PC-3 (cell line): ENCODE results near the gene RPP38. TPM values are rescaled to one million over a fixed set of nuclear protein-coding genes. Genes with fewer than 3 reads are reported as not detected.

Experiments used
- ATAC-seq: fragments of 200-7000 bp; cut with Tn5 transposase; 2 replicates; pipeline ENCODE4 v1.9.1; 2020; ENCODE audit warnings: mild to moderate bottlenecking, moderate library complexity
- BruUV-seq: library from RNA; stranded (reverse); fragments of 400-500 nt; replicated peaks from 2 replicates; lab custom pipeline; 2021; lab: Mats Ljungman, UMichigan
- CTCF ChIA-PET: fragments of 300-600 bp; sonication (Branson Sonifier 250); formaldehyde crosslinking; loops from one replicate; lab custom pipeline; 2022; ENCODE audit warnings: antibody characterized with exemption; lab: Charles Lee
- POLR2A ChIA-PET: fragments of 300-600 bp; sonication (Branson Sonifier 250); formaldehyde crosslinking; loops from one replicate; lab custom pipeline; 2022; ENCODE audit warnings: antibody characterized with exemption; ENCODE audit not compliant: unreplicated experiment; lab: Charles Lee
- DNase-seq: peaks from one replicate; pipeline ENCODE4 v3.0.0-alpha.2; 2015
- H2AFZ ChIP-seq: fragments of 300-600 bp; sonication (generic); 2 replicates; pipeline ENCODE4 v1.6.0; 2016; ENCODE audit warnings: antibody characterized with exemption, low read length
- H3F3A ChIP-seq: fragments of 300-600 bp; sonication (generic); one replicate; pipeline ENCODE4 v1.6.0; 2017; ENCODE audit warnings: antibody characterized with exemption, low read length, control low read depth, mild to moderate bottlenecking; ENCODE audit not compliant: unreplicated experiment
- H3K27ac ChIP-seq: fragments of 300-600 bp; sonication (generic); 2 replicates; pipeline ENCODE4 v1.5.1; 2016; ENCODE audit warnings: mild to moderate bottlenecking, low read length
- H3K27me3 ChIP-seq: fragments of 300-600 bp; sonication (generic); 2 replicates; pipeline ENCODE4 v1.6.1; 2016; ENCODE audit warnings: low read length, mixed read lengths
- H3K36me3 ChIP-seq: fragments of 300-600 bp; sonication (generic); 2 replicates; pipeline ENCODE4 v1.6.1; 2016; ENCODE audit warnings: low read depth, mixed run types, low read length, mixed read lengths
- H3K4me1 ChIP-seq: fragments of 300-600 bp; sonication (generic); 2 replicates; pipeline ENCODE4 v1.5.1; 2016; ENCODE audit warnings: low read length; ENCODE audit not compliant: insufficient read depth
- H3K4me2 ChIP-seq: fragments of 300-600 bp; sonication (generic); 2 replicates; pipeline ENCODE4 v1.6.0; 2016; ENCODE audit warnings: low read length
- H3K4me3 ChIP-seq: fragments of 300-600 bp; sonication (generic); 2 replicates; pipeline ENCODE4 v1.5.1; 2016; ENCODE audit warnings: mild to moderate bottlenecking, low read length, mixed read lengths
- H3K79me2 ChIP-seq: fragments of 300-600 bp; sonication (generic); 2 replicates; pipeline ENCODE4 v1.6.1; 2017; ENCODE audit warnings: low read length, mixed read lengths
- H3K9ac ChIP-seq: fragments of 300-600 bp; sonication (generic); 2 replicates; pipeline ENCODE4 v1.6.0; 2016; ENCODE audit warnings: mild to moderate bottlenecking, low read length
- H3K9me2 ChIP-seq: fragments of 300-600 bp; sonication (generic); replicated peaks from 2 replicates; pipeline ENCODE4 v1.6.1; 2016; ENCODE audit warnings: mixed run types, low read length, mixed read lengths
- H3K9me3 ChIP-seq: fragments of 300-600 bp; sonication (generic); 2 replicates; pipeline ENCODE4 v1.6.1; 2016; ENCODE audit warnings: low read length, mixed read lengths
- H4K20me1 ChIP-seq: fragments of 300-600 bp; sonication (generic); 2 replicates; pipeline ENCODE4 v1.6.1; 2016; ENCODE audit warnings: low read length, mixed read lengths
- CTCF ChIP-seq: fragments of 300-600 bp; sonication (generic); conservative IDR thresholded peaks from 2 replicates; pipeline ENCODE4 v1.5.1; 2017; ENCODE audit warnings: antibody characterized with exemption, low read depth, mild to moderate bottlenecking, low read length
- EZH2 ChIP-seq: fragments of 300-600 bp; sonication (generic); IDR thresholded peaks from one replicate; pipeline ENCODE4 v1.6.1; 2017; ENCODE audit warnings: antibody characterized with exemption, mild to moderate bottlenecking, low read length; ENCODE audit not compliant: unreplicated experiment
- EZH2phosphoT487 ChIP-seq: fragments of 300-600 bp; sonication (generic); IDR thresholded peaks from 2 replicates; pipeline ENCODE4 v1.6.1; 2018; ENCODE audit warnings: mild to moderate bottlenecking, antibody characterized with exemption, low read length, borderline replicate concordance
- intact Hi-C: fragments of 100-400 bp; cut with micrococcal nuclease; formaldehyde crosslinking; loops from 2 replicates; pipeline ENCODE4 v1.9.0; 2023
- total RNA-seq: library from RNA; depleted of rRNA; stranded (reverse); fragments of >200 nt; gene quantifications from 2 replicates; pipeline ENCODE4 v1.2.3, GENCODE V29; 2014

RPP38 gene
- total RNA-seq, 1 experiment from 2014 or later, result 8.5 TPM

- 0 out of 2 replicates have a peak, but pooled peaks cover 5% of the 10 kb centered on the region for H3K79me2 ChIP-seq
These were observed 43.5 kb downstream of the RPP38 start for GRCh38 chr10:15140698-15141097.

GRCh38 chr10:15141136-15142054, 44.2 kb downstream of the RPP38 start:
- CTCF ChIA-PET, result no interaction called here
- H3K4me1 ChIP-seq, result 0 out of 2 replicates have a peak, but pooled peaks cover 2% of the 10 kb centered on the region
- no peak overlapping the region for H3K9ac ChIP-seq
- no peak for DNase-seq
- no peaks in the 10 kb centered on the region for H3F3A ChIP-seq
- POLR2A ChIA-PET, result no interaction called here
- H3K79me2 ChIP-seq, result 0 out of 2 replicates have a peak, but pooled peaks cover 5% of the 10 kb centered on the region
- no peak overlapping the region for H3K4me3 ChIP-seq
- no peak overlapping the region for H2AFZ ChIP-seq
- no peaks in the 10 kb centered on the region for H3K27me3 ChIP-seq
- no peaks in the 10 kb centered on the region for H3K36me3 ChIP-seq
- H4K20me1 ChIP-seq, result no peaks in the 10 kb centered on the region
- H3K27ac ChIP-seq, result no peak overlapping the region
- H3K4me2 ChIP-seq, result no peak overlapping the region
- TF ChIP-seq CTCF (no peak), EZH2 (no peak), EZH2phosphoT487 (no peak)
- no peak for ATAC-seq
- intact Hi-C loops, result no loop called here
- no peaks in the 10 kb centered on the region for H3K9me2 ChIP-seq
- no TSS peak for BruUV-seq
- no peaks in the 10 kb centered on the region for H3K9me3 ChIP-seq

More at GRCh38 chr10:15140698-15141097, 43.5 kb downstream of the RPP38 start:
- no peak overlapping the region for H3K27ac ChIP-seq
- intact Hi-C loops, result no loop called here
- H3K4me3 ChIP-seq, result no peak overlapping the region
- H3K27me3 ChIP-seq, result no peaks in the 10 kb centered on the region
- no peak overlapping the region for H3K9ac ChIP-seq
- DNase-seq (no peak), ATAC-seq (no peak)
- TF ChIP-seq EZH2phosphoT487, result no peak
- no peak for TF ChIP-seq EZH2
- TF ChIP-seq CTCF, result no peak
- no peaks in the 10 kb centered on the region for H3F3A ChIP-seq
- H3K9me3 ChIP-seq, result no peaks in the 10 kb centered on the region
- H3K4me2 ChIP-seq, result no peak overlapping the region
- no peak overlapping the region for H2AFZ ChIP-seq
- no peaks in the 10 kb centered on the region for H4K20me1 ChIP-seq
- ChIA-PET POLR2A (no interaction called here), CTCF (no interaction called here)
- no peaks in the 10 kb centered on the region for H3K9me2 ChIP-seq
- 0 out of 2 replicates have a peak, but pooled peaks cover 2% of the 10 kb centered on the region for H3K4me1 ChIP-seq
- no TSS peak for BruUV-seq
- H3K36me3 ChIP-seq, result no peaks in the 10 kb centered on the region

GRCh38 chr10:15144788-15145187, 47.6 kb downstream of the RPP38 start:
- no peak overlapping the region for H3K9ac ChIP-seq
- ChIA-PET CTCF (no interaction called here), POLR2A (no interaction called here)
- DNase-seq (peak; percentile 59), ATAC-seq (peak; percentile 55)
- H2AFZ ChIP-seq, result no peak overlapping the region
- no peaks in the 10 kb centered on the region for H3K27me3 ChIP-seq
- H3K9me3 ChIP-seq, result no peaks in the 10 kb centered on the region
- no peaks in the 10 kb centered on the region for H3K9me2 ChIP-seq
- no peak for TF ChIP-seq EZH2phosphoT487
- no peak for TF ChIP-seq EZH2
- TF ChIP-seq CTCF, result no peak
- H3K4me3 ChIP-seq, result no peak overlapping the region
- 0 out of 2 replicates have a peak, but pooled peaks cover 5% of the 10 kb centered on the region for H3K79me2 ChIP-seq
- H3F3A ChIP-seq, result no peaks in the 10 kb centered on the region
- 0 out of 2 replicates have a peak, but pooled peaks cover 2% of the 10 kb centered on the region for H3K4me1 ChIP-seq
- no peaks in the 10 kb centered on the region for H3K36me3 ChIP-seq
- H3K27ac ChIP-seq, result no peak overlapping the region
- intact Hi-C loops, result no loop called here
- BruUV-seq, result no TSS peak
- H3K4me2 ChIP-seq, result no peak overlapping the region
- no peaks in the 10 kb centered on the region for H4K20me1 ChIP-seq
